Smooth muscle cell (in vitro differentiated cells): ENCODE measurements around the gene GSC. TPM values are rescaled to one million over a fixed set of nuclear protein-coding genes. Genes with fewer than 3 reads are reported as not detected.

Experiments
- DNase-seq: peaks from one replicate; lab custom pipeline; 2025; ENCODE audit not compliant: unreplicated experiment; lab: John Stamatoyannopoulos, UW
- H2AFZ ChIP-seq: fragments of 200-600 bp; sonication (generic); 2 replicates; pipeline ENCODE4 v1.6.0; 2016; ENCODE audit warnings: antibody characterized with exemption, low read depth, mild to moderate bottlenecking
- H3F3A ChIP-seq: fragments of 200-600 bp; sonication (generic); 2 replicates; pipeline ENCODE4 v1.6.0; 2017; ENCODE audit warnings: antibody characterized with exemption, low read depth
- H3K27ac ChIP-seq: fragments of 200-600 bp; sonication (generic); 2 replicates; pipeline ENCODE4 v1.5.1; 2016; ENCODE audit warnings: low read depth, mild to moderate bottlenecking
- H3K27me3 ChIP-seq: fragments of 200-600 bp; sonication (generic); 2 replicates; pipeline ENCODE4 v1.6.1; 2016; ENCODE audit warnings: low read depth, mild to moderate bottlenecking
- H3K36me3 ChIP-seq: fragments of 200-600 bp; sonication (generic); 2 replicates; pipeline ENCODE4 v1.5.1; 2016; ENCODE audit warnings: low read depth
- H3K4me1 ChIP-seq: fragments of 200-600 bp; sonication (generic); 2 replicates; pipeline ENCODE4 v1.5.1; 2016; ENCODE audit warnings: low read depth
- H3K4me2 ChIP-seq: fragments of 200-600 bp; sonication (generic); 2 replicates; pipeline ENCODE4 v1.6.0; 2016; ENCODE audit warnings: mild to moderate bottlenecking
- H3K4me3 ChIP-seq: fragments of 200-600 bp; sonication (generic); 2 replicates; pipeline ENCODE4 v1.5.1; 2016; ENCODE audit warnings: mild to moderate bottlenecking
- H3K79me2 ChIP-seq: fragments of 200-600 bp; sonication (generic); 2 replicates; pipeline ENCODE4 v1.6.0; 2016; ENCODE audit warnings: low read depth, mild to moderate bottlenecking
- H3K9ac ChIP-seq: fragments of 200-600 bp; sonication (generic); 2 replicates; pipeline ENCODE4 v1.6.0; 2016; ENCODE audit warnings: low read depth
- H3K9me3 ChIP-seq: fragments of 200-600 bp; sonication (generic); replicated peaks from 2 replicates; pipeline ENCODE4 v1.5.1; 2016; ENCODE audit warnings: low read depth
- H4K20me1 ChIP-seq: fragments of 200-600 bp; sonication (generic); 2 replicates; pipeline ENCODE4 v1.6.0; 2016; ENCODE audit warnings: low read depth
- WGBS: methylation state at CpG from one replicate; pipeline ENCODE4 v1.1.7; 2016; ENCODE audit warnings: low lambda C conversion rate; 5-methylcytosine and 5-hydroxymethylcytosine counted together
- polyA plus RNA-seq: library from polyadenylated mRNA; unstranded; fragments of >200 nt; fragmentation: Nextera tagmentation; extraction: Ambion mirVana; gene quantifications from 2 replicates; pipeline ENCODE4 v1.2.1, GENCODE V29; 2016
- total RNA-seq: library from RNA; depleted of rRNA; stranded (reverse); fragments of >200 nt; gene quantifications from 2 replicates; pipeline ENCODE4 v1.2.3, GENCODE V29; 2014
- TF ChIP-seq, protein P1 (sequence below): fragments of 200-600 bp; sonication (generic); IDR thresholded peaks from 2 replicates; pipeline ENCODE4 v1.5.1; 2017; ENCODE audit warnings: borderline replicate concordance, mild to moderate bottlenecking, antibody characterized with exemption; ENCODE audit not compliant: insufficient read depth, poor library complexity, severe bottlenecking

The GSC gene
- total and polyA plus RNA-seq, 2 experiments from 2014 or later = not detected

DNA sequence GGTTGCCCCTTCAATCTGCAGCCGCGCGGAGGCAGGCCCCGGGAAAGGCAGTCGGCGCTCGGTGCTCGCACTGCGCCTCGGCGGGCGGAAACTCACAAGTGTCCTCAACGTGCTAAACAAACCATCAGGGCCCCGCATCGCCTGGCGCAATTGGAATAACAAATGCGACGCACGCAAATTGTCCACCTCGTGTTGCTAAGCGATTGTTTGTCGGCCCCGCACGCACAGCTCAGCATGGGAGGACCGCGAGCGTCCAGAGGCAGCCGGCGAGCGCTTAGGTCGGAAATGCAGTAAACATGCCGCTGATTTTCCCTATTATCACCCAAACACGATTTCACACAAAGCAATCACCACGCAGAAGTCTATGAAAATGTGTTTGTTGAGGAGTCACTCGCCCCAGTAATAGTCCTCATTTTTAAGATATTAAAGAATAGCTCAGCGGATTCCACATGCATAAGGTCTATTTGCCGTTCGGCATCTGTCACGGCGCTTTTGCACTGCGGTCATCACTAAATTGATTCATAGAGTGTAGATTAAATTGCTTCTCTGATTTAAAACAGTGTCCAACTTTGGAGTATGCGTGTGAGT is 3.2 kb upstream of the GSC start:
- Histone ChIP-seq H4K20me1 (no peaks in the 10 kb centered on the region), H3K36me3 (no peaks in the 10 kb centered on the region), H3K79me2 (no peaks in the 10 kb centered on the region), H3K27ac (no peak overlapping the region), H3K9me3 (no peaks in the 10 kb centered on the region), H3K4me2 (peak overlapping the region; percentile 51), H3K4me1 (peaks cover 73% of the 10 kb centered on the region), H3K9ac (no peak overlapping the region), H3F3A (no peaks in the 10 kb centered on the region), H2AFZ (peak overlapping the region; percentile 2), H3K27me3 (peaks cover 100% of the 10 kb centered on the region), H3K4me3 (no peak overlapping the region)
- DNase-seq = no peak
- WGBS = 3% methylated on average over 42 of the region's 42 CpGs
- TF ChIP-seq, protein P1, sequence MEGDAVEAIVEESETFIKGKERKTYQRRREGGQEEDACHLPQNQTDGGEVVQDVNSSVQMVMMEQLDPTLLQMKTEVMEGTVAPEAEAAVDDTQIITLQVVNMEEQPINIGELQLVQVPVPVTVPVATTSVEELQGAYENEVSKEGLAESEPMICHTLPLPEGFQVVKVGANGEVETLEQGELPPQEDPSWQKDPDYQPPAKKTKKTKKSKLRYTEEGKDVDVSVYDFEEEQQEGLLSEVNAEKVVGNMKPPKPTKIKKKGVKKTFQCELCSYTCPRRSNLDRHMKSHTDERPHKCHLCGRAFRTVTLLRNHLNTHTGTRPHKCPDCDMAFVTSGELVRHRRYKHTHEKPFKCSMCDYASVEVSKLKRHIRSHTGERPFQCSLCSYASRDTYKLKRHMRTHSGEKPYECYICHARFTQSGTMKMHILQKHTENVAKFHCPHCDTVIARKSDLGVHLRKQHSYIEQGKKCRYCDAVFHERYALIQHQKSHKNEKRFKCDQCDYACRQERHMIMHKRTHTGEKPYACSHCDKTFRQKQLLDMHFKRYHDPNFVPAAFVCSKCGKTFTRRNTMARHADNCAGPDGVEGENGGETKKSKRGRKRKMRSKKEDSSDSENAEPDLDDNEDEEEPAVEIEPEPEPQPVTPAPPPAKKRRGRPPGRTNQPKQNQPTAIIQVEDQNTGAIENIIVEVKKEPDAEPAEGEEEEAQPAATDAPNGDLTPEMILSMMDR = no peak

DNA sequence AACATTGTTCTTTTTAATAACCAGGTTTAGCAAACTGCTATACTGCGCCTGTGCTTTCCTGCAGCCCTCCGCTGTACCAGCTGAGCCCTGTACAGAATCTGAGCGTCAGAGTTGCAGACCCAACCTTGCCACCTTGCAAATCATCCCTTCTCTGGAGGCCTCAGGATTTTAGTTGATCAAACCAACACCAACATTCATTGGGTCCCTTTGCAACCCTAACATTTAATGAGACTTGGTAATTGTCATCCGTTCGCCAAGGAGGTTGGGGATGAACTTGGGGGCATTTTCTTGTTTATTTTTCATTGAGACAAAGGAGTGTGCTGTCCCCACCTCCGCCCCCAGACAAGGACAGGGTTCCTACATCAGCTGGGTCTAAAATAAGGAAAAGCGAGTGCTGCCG is 2.6 kb upstream of the GSC start:
- DNase-seq = no peak
- 11% methylated on average over 8 of the region's 8 CpGs for WGBS
- H3K27me3 ChIP-seq = peaks cover 100% of the 10 kb centered on the region
- H2AFZ ChIP-seq = no peak overlapping the region
- H3K27ac ChIP-seq = no peak overlapping the region
- H3K79me2 ChIP-seq = no peaks in the 10 kb centered on the region
- no peak overlapping the region for H3K4me3 ChIP-seq
- TF ChIP-seq, protein P1 = no peak
- no peak overlapping the region for H3K4me2 ChIP-seq
- H3K9ac ChIP-seq = no peak overlapping the region
- H3K9me3 ChIP-seq = no peaks in the 10 kb centered on the region
- H3F3A ChIP-seq = no peaks in the 10 kb centered on the region
- no peaks in the 10 kb centered on the region for H4K20me1 ChIP-seq
- peaks cover 73% of the 10 kb centered on the region for H3K4me1 ChIP-seq
- no peaks in the 10 kb centered on the region for H3K36me3 ChIP-seq

DNA sequence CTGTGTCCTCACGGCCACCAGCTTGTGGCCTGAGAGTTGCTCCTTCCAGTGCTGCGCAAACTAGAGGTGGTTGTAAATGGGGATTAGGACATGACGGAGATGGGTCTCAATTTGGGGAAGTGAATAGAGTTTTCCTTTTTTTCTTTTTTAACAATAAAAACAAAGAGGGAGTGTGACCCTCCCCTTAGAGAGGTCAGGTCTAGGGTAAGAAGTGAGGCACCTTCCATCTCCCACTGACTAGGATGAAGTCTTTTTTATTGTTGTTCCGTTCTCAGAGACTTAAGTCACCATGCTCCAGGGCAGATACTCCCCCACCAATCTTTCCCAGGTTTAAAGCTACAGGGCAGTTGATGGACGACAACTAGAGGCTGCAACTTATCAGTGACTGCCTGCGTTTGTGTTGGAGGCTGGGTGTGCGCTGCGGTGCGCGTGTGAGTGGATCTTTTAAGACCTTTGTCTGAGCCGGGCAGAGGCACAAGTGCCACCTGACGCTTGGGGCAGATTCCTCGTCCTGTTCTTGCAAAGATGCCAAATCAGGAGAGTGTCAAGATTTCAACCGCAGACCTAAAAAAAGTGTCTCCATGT is 2.1 kb upstream of the GSC start:
- Histone ChIP-seq H3K27ac (no peak overlapping the region), H3K9ac (no peak overlapping the region), H4K20me1 (no peaks in the 10 kb centered on the region), H3K4me3 (no peak overlapping the region), H3F3A (no peaks in the 10 kb centered on the region), H3K79me2 (no peaks in the 10 kb centered on the region), H3K9me3 (no peaks in the 10 kb centered on the region), H3K27me3 (peaks cover 100% of the 10 kb centered on the region), H3K4me2 (no peak overlapping the region), H2AFZ (no peak overlapping the region), H3K36me3 (no peaks in the 10 kb centered on the region), H3K4me1 (peaks cover 73% of the 10 kb centered on the region)
- no peak for DNase-seq
- TF ChIP-seq, protein P1 = no peak
- WGBS = 9% methylated on average over 14 of the region's 14 CpGs
